Measurements from ENCODE around the gene OTUB1. TPM values are rescaled to one million over a fixed set of nuclear protein-coding genes. Genes with fewer than 3 reads are reported as not detected.

The OTUB1 gene
- polyA plus RNA-seq, 1 donor (not counting 4 experiments of a cell fraction or from before 2014, with no cell fraction given) = 106 TPM

DNA sequence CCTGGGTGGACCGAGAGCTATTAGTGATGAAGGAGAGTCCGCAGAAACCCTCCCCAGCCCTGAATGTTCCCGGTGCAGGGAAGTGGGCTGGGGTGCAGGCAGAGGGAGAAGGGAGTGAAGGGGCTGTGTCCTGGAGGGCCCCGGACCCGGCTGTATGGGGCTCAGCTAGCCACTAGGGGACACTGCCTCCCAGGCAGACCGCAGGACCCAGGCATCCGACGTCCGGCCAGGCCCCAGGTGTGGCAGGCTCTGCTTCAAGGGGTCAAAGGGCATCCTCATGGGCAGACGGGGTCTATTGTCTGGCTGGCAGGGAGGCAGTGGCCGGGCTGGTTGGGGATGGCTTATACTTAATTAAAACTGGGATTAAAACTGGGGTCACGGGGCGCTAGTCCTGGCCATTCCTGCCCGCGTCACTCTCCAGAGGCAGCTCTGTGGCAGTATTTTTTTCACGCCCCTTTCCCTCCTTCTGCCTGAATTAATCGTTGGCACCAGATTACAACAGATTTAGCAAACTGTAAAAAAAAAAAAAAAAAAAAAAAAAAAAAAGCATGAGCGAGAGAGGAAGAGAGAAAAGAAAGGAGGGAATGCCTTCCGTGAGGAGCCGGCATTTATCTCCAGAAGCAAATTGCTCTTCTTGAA, 54.6 kb downstream of the OTUB1 start:
- Histone ChIP-seq H3K9me1 (ENCODE audit: control insufficient read depth, extremely low read depth, insufficient read depth, low read length) (no peaks in the 10 kb centered on the region), H3K79me2 (ENCODE audit: control insufficient read depth, insufficient read depth, low read length) (no peaks in the 10 kb centered on the region), H3K27me3 (ENCODE audit: control insufficient read depth, extremely low read depth, insufficient read depth, low read length) (peaks cover 31% of the 10 kb centered on the region), H3K9me3 (ENCODE audit: control insufficient read depth, low read depth, low read length) (no peaks in the 10 kb centered on the region), H2AFZ (ENCODE audit: control insufficient read depth, low read length) (no peak overlapping the region), H3K4me2 (ENCODE audit: control insufficient read depth, extremely low read depth, insufficient read depth, low read depth, low read length) (no peak overlapping the region), H3K4me1 (ENCODE audit: control insufficient read depth, extremely low read depth, insufficient read depth, low read length) (no peaks in the 10 kb centered on the region), H3K36me3 (ENCODE audit: control insufficient read depth in 2 of 2, extremely low read depth in 1 of 2, insufficient read depth in 2 of 2, low read length in 2 of 2) (no peaks in the 10 kb centered on the region), H3K9ac (ENCODE audit: control insufficient read depth, extremely low read depth, insufficient read depth, low read length) (no peak overlapping the region), H4K20me1 (ENCODE audit: control insufficient read depth, extremely low read depth, insufficient read depth, low read length) (peaks cover 4% of the 10 kb centered on the region), H3K4me3 (ENCODE audit: control insufficient read depth in 2 of 3, extremely low read depth in 1 of 3, insufficient read depth in 2 of 3, low read depth in 1 of 3, low read length in 3 of 3) (no peak overlapping the region), H3K27ac (ENCODE audit: control insufficient read depth, insufficient read depth, low read length) (no peak overlapping the region)
- dilution Hi-C loops (cut with MboI; ENCODE audit: extremely low pct_ligation_motif_present, low sequenced_read_pairs) = no loop called here
- FAIRE-seq (no peak), DNase-seq (ENCODE audit: low read depth, low spot score) (no peak)
- TF ChIP-seq, protein P1, sequence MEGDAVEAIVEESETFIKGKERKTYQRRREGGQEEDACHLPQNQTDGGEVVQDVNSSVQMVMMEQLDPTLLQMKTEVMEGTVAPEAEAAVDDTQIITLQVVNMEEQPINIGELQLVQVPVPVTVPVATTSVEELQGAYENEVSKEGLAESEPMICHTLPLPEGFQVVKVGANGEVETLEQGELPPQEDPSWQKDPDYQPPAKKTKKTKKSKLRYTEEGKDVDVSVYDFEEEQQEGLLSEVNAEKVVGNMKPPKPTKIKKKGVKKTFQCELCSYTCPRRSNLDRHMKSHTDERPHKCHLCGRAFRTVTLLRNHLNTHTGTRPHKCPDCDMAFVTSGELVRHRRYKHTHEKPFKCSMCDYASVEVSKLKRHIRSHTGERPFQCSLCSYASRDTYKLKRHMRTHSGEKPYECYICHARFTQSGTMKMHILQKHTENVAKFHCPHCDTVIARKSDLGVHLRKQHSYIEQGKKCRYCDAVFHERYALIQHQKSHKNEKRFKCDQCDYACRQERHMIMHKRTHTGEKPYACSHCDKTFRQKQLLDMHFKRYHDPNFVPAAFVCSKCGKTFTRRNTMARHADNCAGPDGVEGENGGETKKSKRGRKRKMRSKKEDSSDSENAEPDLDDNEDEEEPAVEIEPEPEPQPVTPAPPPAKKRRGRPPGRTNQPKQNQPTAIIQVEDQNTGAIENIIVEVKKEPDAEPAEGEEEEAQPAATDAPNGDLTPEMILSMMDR (optimal IDR thresholded peaks at IDR 0.05 in 1 of 3, IDR thresholded peaks at IDR 0.05 in 1 of 3, conservative IDR thresholded peaks at IDR 0.05 in 1 of 3; ENCODE audit: extremely low read depth in 1 of 3, insufficient read depth in 2 of 3, low read length in 3 of 3) = peak in 2 of 3 experiments; percentile 33 to 51
- TF ChIP-seq EZH2 (IDR thresholded peaks at IDR 0.05; ENCODE audit: low read length) = no peak

DNA sequence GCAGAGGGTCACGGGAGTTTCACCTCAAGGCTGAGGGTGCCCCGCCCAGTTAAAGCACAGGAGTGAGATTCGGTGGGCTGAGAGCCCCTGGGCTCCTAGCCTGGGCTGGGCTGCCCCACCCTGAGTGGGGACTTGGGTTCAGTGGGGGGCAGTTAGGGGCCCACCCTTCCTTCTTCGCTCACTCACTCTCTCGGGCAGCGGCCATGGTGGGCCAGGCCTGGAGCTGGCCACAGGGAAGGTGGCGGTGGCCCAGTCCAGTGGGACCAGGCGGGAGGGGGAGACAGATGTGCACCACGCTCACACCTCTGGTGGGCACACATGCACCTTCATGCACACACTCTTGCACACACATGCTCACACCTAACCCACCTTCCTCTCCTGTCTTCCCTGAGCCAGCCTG, 55.6 kb downstream of the OTUB1 start:
- peaks cover 21% of the 10 kb centered on the region for H3K27me3 ChIP-seq (ENCODE audit: control insufficient read depth, extremely low read depth, insufficient read depth, low read length)
- dilution Hi-C loops (cut with MboI; ENCODE audit: extremely low pct_ligation_motif_present, low sequenced_read_pairs) = no loop called here
- H3K9me1 ChIP-seq (ENCODE audit: control insufficient read depth, extremely low read depth, insufficient read depth, low read length) = no peaks in the 10 kb centered on the region
- no peak overlapping the region for H3K27ac ChIP-seq (ENCODE audit: control insufficient read depth, insufficient read depth, low read length)
- TF ChIP-seq, protein P1 (optimal IDR thresholded peaks at IDR 0.05 in 1 of 3, IDR thresholded peaks at IDR 0.05 in 1 of 3, conservative IDR thresholded peaks at IDR 0.05 in 1 of 3; ENCODE audit: extremely low read depth in 1 of 3, insufficient read depth in 2 of 3, low read length in 3 of 3) = no peak
- FAIRE-seq = no peak
- no peaks in the 10 kb centered on the region for H3K4me1 ChIP-seq (ENCODE audit: control insufficient read depth, extremely low read depth, insufficient read depth, low read length)
- no peaks in the 10 kb centered on the region for H3K79me2 ChIP-seq (ENCODE audit: control insufficient read depth, insufficient read depth, low read length)
- H3K9me3 ChIP-seq (ENCODE audit: control insufficient read depth, low read depth, low read length) = no peaks in the 10 kb centered on the region
- H3K4me2 ChIP-seq (ENCODE audit: control insufficient read depth, extremely low read depth, insufficient read depth, low read depth, low read length) = no peak overlapping the region
- H4K20me1 ChIP-seq (ENCODE audit: control insufficient read depth, extremely low read depth, insufficient read depth, low read length) = peaks cover 3% of the 10 kb centered on the region
- H2AFZ ChIP-seq (ENCODE audit: control insufficient read depth, low read length) = no peak overlapping the region
- H3K36me3 ChIP-seq (ENCODE audit: control insufficient read depth in 2 of 2, extremely low read depth in 1 of 2, insufficient read depth in 2 of 2, low read length in 2 of 2) = no peaks in the 10 kb centered on the region
- no peak overlapping the region for H3K9ac ChIP-seq (ENCODE audit: control insufficient read depth, extremely low read depth, insufficient read depth, low read length)
- no peak overlapping the region for H3K4me3 ChIP-seq (ENCODE audit: control insufficient read depth in 2 of 3, extremely low read depth in 1 of 3, insufficient read depth in 2 of 3, low read depth in 1 of 3, low read length in 3 of 3)
- no peak for DNase-seq (ENCODE audit: low read depth, low spot score)
